CD4-positive, alpha-beta T cell (primary cell): ENCODE measurements around the gene OR6J1. TPM values are rescaled to one million over a fixed set of nuclear protein-coding genes. Genes with fewer than 3 reads are reported as not detected.

ENCODE experiments used
- ATAC-seq: fragments of 200-7000 bp; cut with Tn5 transposase; one replicate; pipeline ENCODE4 v1.10.0; 2022; ENCODE audit warnings: mild to moderate bottlenecking; ENCODE audit not compliant: poor library complexity
- CTCF ChIA-PET: fragments of 350-600 bp; sonication (Branson Sonifier 250); formaldehyde crosslinking; loops from one replicate; lab custom pipeline; 2021; ENCODE audit warnings: antibody characterized with exemption, inconsistent platforms; lab: Charles Lee
- POLR2A ChIA-PET: fragments of 350-600 bp; sonication (Branson Sonifier 250); formaldehyde crosslinking; loops from one replicate; lab custom pipeline; 2021; ENCODE audit warnings: antibody characterized with exemption, inconsistent platforms; lab: Charles Lee
- DNase-seq, 14 experiments: peaks; one replicate each; pipeline ENCODE4 v3.0.0-alpha.2; 2013 to 2020; ENCODE audit warnings: mixed read lengths in 2 of 14
- H3K27ac ChIP-seq, 2 donors: one replicate each; pipeline versions ENCODE4 v1.5.1 to v1.7.0; 2013; ENCODE audit warnings: low read length in 2 of 2, low read depth in 1 of 2, mild to moderate bottlenecking in 1 of 2
- H3K27me3 ChIP-seq, 2 experiments: 1 replicate in 1 of 2; 2 replicates in 1 of 2; pipeline versions ENCODE4 v1.6.1 to v1.7.0; 2013; ENCODE audit warnings: low read length in 2 of 2, control low read depth in 1 of 2, mild to moderate bottlenecking in 1 of 2, moderate library complexity in 1 of 2; ENCODE audit not compliant: insufficient read depth in 2 of 2, control insufficient read depth in 1 of 2
- H3K36me3 ChIP-seq: one replicate; pipeline ENCODE4 v1.6.1; 2013; ENCODE audit warnings: low read length, control low read depth; ENCODE audit not compliant: insufficient read depth
- H3K4me1 ChIP-seq: one replicate; pipeline ENCODE4 v1.6.1; 2013; ENCODE audit warnings: low read length, control low read depth; ENCODE audit not compliant: insufficient read depth
- H3K4me3 ChIP-seq: one replicate; pipeline ENCODE4 v1.5.1; 2013; ENCODE audit warnings: mild to moderate bottlenecking, low read length, moderate library complexity
- H3K9me3 ChIP-seq, 2 experiments: 1 replicate in 1 of 2; 2 replicates in 1 of 2; pipeline versions ENCODE4 v1.6.1 to v1.7.0; 2013; ENCODE audit warnings: low read length in 2 of 2, mild to moderate bottlenecking in 2 of 2, control low read depth in 1 of 2, moderate library complexity in 1 of 2; ENCODE audit not compliant: control insufficient read depth in 1 of 2, insufficient read depth in 1 of 2
- H3K27ac Mint-ChIP-seq: one replicate; pipeline ENCODE4 v1.8.0; 2020; ENCODE audit warnings: mixed read lengths
- H3K27me3 Mint-ChIP-seq: one replicate; pipeline ENCODE4 v1.8.0; 2021; ENCODE audit warnings: mixed read lengths
- H3K36me3 Mint-ChIP-seq: one replicate; pipeline ENCODE4 v1.8.0; 2021; ENCODE audit warnings: low read depth, mixed read lengths
- H3K4me1 Mint-ChIP-seq: one replicate; pipeline ENCODE4 v1.8.0; 2021; ENCODE audit warnings: low read depth, mixed read lengths
- H3K4me3 Mint-ChIP-seq: one replicate; pipeline ENCODE4 v1.8.0; 2020; ENCODE audit warnings: mild to moderate bottlenecking, mixed read lengths
- H3K9me3 Mint-ChIP-seq: one replicate; pipeline ENCODE4 v1.8.0; 2020; ENCODE audit warnings: mixed read lengths
- CTCF ChIP-seq: fragments of 200-600 bp; IDR thresholded peaks from one replicate; pipeline ENCODE4 v1.8.0; 2022; ENCODE audit warnings: antibody characterized with exemption, mild to moderate bottlenecking
- intact Hi-C, 2 experiments: fragments of 100-400 bp; cut with DNase I in 1 of 2; cut with micrococcal nuclease in 1 of 2; formaldehyde crosslinking; loops; one replicate each; pipeline versions ENCODE4 v1.15.1 to v1.9.0; 2023 to 2025; cut with DNase I, micrococcal nuclease
- total RNA-seq, 174 experiments: library from RNA in 2 of 174; stranded (reverse) in 2 of 174; gene quantifications; one replicate each; pipeline ENCODE4 v1.2.3 and lab custom pipeline; 2021 to 2026

The OR6J1 gene
- total RNA-seq, 2 experiments from 2014 or later: not detected

DNA sequence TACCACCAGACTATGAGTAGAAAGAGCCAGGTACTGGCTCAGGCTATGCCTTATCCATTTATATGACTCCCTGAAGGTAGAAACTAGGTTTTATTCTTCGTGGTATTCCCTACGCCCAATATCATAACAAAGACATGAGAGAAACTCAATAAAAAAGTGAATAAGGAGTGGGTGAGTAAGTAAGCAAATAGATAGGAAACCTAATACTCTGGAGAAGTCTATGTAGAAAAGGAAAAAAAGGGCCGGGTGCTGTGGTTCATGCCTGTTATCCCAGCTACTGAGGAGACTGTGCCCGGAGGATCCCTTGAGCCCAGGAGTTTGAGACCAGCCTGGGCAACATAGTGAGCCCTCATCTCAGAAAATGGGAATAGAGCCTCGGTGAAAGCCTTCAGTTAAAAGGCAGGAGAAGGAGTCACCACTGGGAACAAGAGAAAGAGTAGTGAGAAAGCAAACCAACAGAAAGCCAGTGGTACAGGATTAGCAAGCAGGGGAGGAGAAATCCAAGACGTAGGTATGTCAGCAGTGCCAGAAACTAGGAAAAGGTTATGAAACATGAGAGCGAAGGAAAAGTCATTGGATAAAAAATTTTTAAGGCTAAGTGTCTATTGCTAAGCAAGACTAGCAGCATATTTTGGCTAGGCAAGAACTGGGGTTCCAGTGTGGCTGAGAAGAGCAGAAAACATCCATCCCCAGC lies 6.0 kb upstream of the OR6J1 start:
- ATAC-seq: no peak
- intact Hi-C loops: loop anchor here (5.0 to 10.0 kb wide), 3 partner anchors 63 to 525 kb away; partner anchors contain the start of gene DAD1 (in 1 of the 2)
- Mint-ChIP-seq H3K36me3 (no peaks in the 10 kb centered on the region), H3K4me3 (no peak overlapping the region), H3K27me3 (no peaks in the 10 kb centered on the region), H3K4me1 (no peaks in the 10 kb centered on the region), H3K9me3 (no peaks in the 10 kb centered on the region), H3K27ac (no peak overlapping the region)
- no peak for DNase-seq
- ChIA-PET POLR2A (interaction anchor here (0.6 to 1.5 kb wide), 3 partner anchors 80 to 1039 kb away, joined by 3 to 4 read pairs (median 3); no protein-coding TSS in a partner anchor), CTCF (interaction anchor here (1.5 to 1.6 kb wide), 2 partner anchors 80 kb away, joined by 8 to 10 read pairs; no protein-coding TSS in a partner anchor)
- H3K27ac ChIP-seq: no peak overlapping the region
- no peaks in the 10 kb centered on the region for H3K27me3 ChIP-seq
- no peaks in the 10 kb centered on the region for H3K36me3 ChIP-seq
- TF ChIP-seq CTCF: no peak
- H3K4me1 ChIP-seq: no peaks in the 10 kb centered on the region
- H3K9me3 ChIP-seq: no peaks in the 10 kb centered on the region
- no peak overlapping the region for H3K4me3 ChIP-seq

DNA sequence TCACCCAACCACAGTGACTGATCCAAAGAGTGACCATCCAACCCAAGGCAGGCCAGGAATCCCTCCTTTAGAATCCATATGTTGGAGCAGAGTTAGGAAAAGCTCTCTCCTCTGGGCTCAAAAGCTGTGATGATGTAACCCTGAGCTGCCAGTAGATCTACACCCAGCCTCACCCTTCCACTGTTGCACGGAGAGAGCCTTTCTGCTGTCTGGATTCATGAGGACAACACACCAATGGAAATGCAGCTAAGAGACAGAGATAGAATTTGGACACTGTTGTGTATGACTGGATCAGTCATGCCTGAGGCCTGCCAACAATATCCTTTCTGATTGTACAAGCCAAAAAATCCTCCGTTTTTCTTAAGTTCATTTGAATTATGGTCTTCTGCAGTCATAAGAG lies 4.4 kb upstream of the OR6J1 start:
- Mint-ChIP-seq H3K9me3 (no peaks in the 10 kb centered on the region), H3K36me3 (no peaks in the 10 kb centered on the region), H3K27ac (no peak overlapping the region), H3K27me3 (no peaks in the 10 kb centered on the region), H3K4me1 (no peaks in the 10 kb centered on the region), H3K4me3 (no peak overlapping the region)
- DNase-seq: no peak
- ChIA-PET POLR2A (no interaction called here), CTCF (interaction anchor here (1.1 to 1.5 kb wide), 2 partner anchors 78 to 92 kb away, joined by 3 to 10 read pairs; no protein-coding TSS in a partner anchor)
- Histone ChIP-seq H3K4me3 (no peak overlapping the region), H3K27me3 (no peaks in the 10 kb centered on the region), H3K9me3 (no peaks in the 10 kb centered on the region), H3K36me3 (no peaks in the 10 kb centered on the region), H3K27ac (no peak overlapping the region), H3K4me1 (peaks cover 2% of the 10 kb centered on the region)
- ATAC-seq: no peak
- no peak for TF ChIP-seq CTCF
- intact Hi-C loops: no loop called here

- H3K4me3 ChIP-seq: no peak overlapping the region
- ChIA-PET POLR2A (interaction anchor here (0.6 kb wide), 1 partner anchor 76 kb away, joined by 4 read pairs; no protein-coding TSS in a partner anchor), CTCF (interaction anchor here (0.9 to 2.0 kb wide), 2 partner anchors 77 to 90 kb away, joined by 3 to 7 read pairs; no protein-coding TSS in a partner anchor)
- no peak for DNase-seq
- Mint-ChIP-seq H3K4me1 (no peaks in the 10 kb centered on the region), H3K9me3 (no peaks in the 10 kb centered on the region), H3K36me3 (no peaks in the 10 kb centered on the region), H3K4me3 (no peak overlapping the region), H3K27me3 (no peaks in the 10 kb centered on the region), H3K27ac (no peak overlapping the region)
- no peak for ATAC-seq
- intact Hi-C loops: no loop called here
- no peaks in the 10 kb centered on the region for H3K27me3 ChIP-seq
- H3K9me3 ChIP-seq: no peaks in the 10 kb centered on the region
- peaks cover 2% of the 10 kb centered on the region for H3K4me1 ChIP-seq
- no peaks in the 10 kb centered on the region for H3K36me3 ChIP-seq
- TF ChIP-seq CTCF: no peak
- H3K27ac ChIP-seq: no peak overlapping the region
Measured at GRCh38 chr14:22646570-22647254, 2.6 kb upstream of the OR6J1 start.
